Bronchial epithelial cell (primary cell): Measurements from ENCODE around the gene SORBS1. TPM values are rescaled to one million over a fixed set of nuclear protein-coding genes. Genes with fewer than 3 reads are reported as not detected.

Experiments
- DNase-seq: peaks from one replicate; pipeline ENCODE4 v3.0.0-alpha.2; 2010; ENCODE audit warnings: low read depth
- FAIRE-seq: peaks from 2 replicates; lab custom pipeline; 2011; peaks lifted over from hg19 to GRCh38; lab: Jason Lieb, UNC
- H3K27me3 ChIP-seq: 2 replicates; pipeline ENCODE4 v1.5.1; 2011; ENCODE audit warnings: low read length; ENCODE audit not compliant: control insufficient read depth, insufficient read depth
- H3K36me3 ChIP-seq: 2 replicates; pipeline ENCODE4 v1.5.1; 2011; ENCODE audit warnings: low read length; ENCODE audit not compliant: control insufficient read depth, insufficient read depth
- H3K4me3 ChIP-seq: 2 replicates; pipeline ENCODE4 v1.5.1; 2011; ENCODE audit warnings: mild to moderate bottlenecking, low read depth, low read length, control low read depth
- total RNA-seq: library from RNA; depleted of rRNA; stranded (reverse); fragments of >200 nt; gene quantifications from 2 replicates; pipeline ENCODE4 v1.2.1, GENCODE V29; 2014
- TF ChIP-seq, protein P1 (sequence below): IDR thresholded peaks from 2 replicates; pipeline ENCODE4 v1.5.1; 2011; ENCODE audit warnings: mild to moderate bottlenecking, moderate library complexity, low read length, control low read depth, inconsistent platforms; ENCODE audit not compliant: insufficient read depth, severe bottlenecking

Gene SORBS1
- total RNA-seq, 1 donor from 2014 or later: under 0.01 TPM

DNA sequence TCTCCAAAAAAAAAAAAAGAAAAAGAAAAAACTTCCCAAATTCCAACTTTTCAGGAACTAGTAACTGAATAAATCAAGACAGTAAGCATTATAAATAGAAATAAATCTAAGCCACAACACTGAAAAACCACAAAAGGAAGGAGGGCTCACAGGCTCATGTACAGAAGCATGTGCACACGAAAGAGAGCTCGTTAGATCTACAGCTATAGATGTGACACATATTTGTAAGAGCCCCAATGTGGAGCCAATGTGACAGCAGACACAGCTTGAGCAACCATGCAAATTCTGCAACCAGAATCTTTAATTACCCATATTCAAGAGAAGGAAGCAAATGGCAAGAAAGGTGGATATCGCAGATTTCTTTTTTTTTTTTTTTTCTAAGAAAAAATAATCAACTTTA, 94.7 kb downstream of the SORBS1 start:
- FAIRE-seq (no peak), DNase-seq (no peak)
- Histone ChIP-seq H3K27me3 (no peaks in the 10 kb centered on the region), H3K36me3 (no peaks in the 10 kb centered on the region), H3K4me3 (no peak overlapping the region)
- TF ChIP-seq, protein P1, sequence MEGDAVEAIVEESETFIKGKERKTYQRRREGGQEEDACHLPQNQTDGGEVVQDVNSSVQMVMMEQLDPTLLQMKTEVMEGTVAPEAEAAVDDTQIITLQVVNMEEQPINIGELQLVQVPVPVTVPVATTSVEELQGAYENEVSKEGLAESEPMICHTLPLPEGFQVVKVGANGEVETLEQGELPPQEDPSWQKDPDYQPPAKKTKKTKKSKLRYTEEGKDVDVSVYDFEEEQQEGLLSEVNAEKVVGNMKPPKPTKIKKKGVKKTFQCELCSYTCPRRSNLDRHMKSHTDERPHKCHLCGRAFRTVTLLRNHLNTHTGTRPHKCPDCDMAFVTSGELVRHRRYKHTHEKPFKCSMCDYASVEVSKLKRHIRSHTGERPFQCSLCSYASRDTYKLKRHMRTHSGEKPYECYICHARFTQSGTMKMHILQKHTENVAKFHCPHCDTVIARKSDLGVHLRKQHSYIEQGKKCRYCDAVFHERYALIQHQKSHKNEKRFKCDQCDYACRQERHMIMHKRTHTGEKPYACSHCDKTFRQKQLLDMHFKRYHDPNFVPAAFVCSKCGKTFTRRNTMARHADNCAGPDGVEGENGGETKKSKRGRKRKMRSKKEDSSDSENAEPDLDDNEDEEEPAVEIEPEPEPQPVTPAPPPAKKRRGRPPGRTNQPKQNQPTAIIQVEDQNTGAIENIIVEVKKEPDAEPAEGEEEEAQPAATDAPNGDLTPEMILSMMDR: no peak

DNA sequence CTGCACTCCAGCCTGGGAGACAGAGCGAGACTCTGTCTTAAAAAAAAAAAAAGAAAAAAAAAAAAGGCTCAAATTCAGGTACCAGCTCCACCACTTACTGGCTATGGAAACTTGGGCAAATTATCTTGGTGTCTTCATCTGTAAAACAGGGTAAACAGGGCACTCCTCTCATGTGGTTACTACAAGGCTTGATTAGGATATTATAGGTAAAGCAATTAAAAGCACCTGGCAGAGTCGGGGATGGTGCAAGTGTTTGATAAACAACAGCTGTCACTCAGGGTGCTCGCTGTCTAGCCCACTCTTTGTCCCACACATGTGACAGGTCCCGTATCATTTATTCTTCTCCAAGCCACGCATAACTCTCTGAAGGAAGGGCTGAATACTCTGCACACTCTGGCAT, 96.9 kb downstream of the SORBS1 start:
- no peak for FAIRE-seq
- DNase-seq: no peak
- Histone ChIP-seq H3K4me3 (no peak overlapping the region), H3K27me3 (peaks cover 1% of the 10 kb centered on the region), H3K36me3 (no peaks in the 10 kb centered on the region)
- TF ChIP-seq, protein P1: no peak

DNA sequence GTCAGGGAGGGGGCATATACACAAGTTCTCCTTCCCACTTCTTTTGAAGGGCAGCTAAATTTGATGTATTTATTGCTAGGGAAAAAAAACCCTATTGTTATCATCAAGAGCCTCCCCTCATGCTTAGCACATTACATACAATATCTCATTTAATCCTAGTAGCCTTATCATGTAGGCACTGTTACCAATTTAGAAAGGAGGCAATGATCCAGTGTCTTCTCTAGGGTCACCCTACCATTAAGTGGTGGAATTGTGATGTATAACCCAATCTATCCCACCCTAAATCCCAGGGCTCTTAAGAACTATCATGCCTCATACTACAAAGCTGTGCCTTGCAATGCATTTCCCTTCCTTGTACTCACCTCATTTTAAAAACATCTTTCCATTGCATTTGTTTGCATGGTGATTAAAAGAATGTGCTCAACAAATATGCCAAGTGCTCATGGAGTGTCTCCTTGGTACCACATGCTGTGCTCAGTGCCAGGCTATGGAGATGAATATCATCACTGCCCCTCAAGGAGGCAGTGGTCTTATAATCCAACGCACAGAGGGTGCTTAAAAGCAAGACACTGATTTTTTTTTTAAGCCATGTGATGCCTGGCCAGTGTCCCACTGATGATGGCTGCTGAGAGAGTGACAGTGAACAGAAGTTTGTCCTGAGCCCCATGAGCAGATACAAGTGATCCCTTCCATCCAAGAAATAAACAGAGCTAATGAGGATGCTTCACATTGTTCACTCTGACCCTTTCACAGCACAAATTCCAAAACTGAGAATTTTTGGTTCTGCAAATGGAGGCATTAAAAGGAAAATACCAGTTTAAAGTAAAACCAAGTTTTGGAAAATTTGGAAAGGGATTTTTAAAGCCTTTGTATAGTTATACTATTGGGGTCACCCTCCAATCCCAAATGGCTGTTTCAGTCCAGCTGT, 98.2 kb downstream of the SORBS1 start:
- DNase-seq (no peak), FAIRE-seq (peak; percentile 64)
- H3K27me3 ChIP-seq: peaks cover 1% of the 10 kb centered on the region
- TF ChIP-seq, protein P1: no peak
- no peaks in the 10 kb centered on the region for H3K36me3 ChIP-seq
- no peak overlapping the region for H3K4me3 ChIP-seq

DNA sequence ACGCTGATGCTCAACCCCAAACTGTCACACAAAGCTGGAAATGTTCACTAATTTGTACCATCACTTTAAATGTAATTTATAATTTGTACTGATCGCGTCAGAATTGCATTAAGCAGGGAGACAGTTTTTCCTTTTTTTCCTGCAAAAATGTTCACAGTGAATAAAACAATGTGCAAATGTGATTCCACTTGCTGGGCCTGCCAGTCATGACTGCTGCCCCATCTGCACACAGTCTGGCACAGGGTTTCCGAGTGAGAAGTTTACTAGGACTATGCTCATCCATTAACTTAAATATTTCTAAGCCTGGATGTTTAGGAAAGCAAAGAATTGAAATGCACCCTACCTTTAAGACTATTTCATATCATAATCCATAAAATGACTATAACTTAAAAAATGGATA, 99.6 kb downstream of the SORBS1 start:
- no peak for FAIRE-seq
- TF ChIP-seq, protein P1: no peak

DNA sequence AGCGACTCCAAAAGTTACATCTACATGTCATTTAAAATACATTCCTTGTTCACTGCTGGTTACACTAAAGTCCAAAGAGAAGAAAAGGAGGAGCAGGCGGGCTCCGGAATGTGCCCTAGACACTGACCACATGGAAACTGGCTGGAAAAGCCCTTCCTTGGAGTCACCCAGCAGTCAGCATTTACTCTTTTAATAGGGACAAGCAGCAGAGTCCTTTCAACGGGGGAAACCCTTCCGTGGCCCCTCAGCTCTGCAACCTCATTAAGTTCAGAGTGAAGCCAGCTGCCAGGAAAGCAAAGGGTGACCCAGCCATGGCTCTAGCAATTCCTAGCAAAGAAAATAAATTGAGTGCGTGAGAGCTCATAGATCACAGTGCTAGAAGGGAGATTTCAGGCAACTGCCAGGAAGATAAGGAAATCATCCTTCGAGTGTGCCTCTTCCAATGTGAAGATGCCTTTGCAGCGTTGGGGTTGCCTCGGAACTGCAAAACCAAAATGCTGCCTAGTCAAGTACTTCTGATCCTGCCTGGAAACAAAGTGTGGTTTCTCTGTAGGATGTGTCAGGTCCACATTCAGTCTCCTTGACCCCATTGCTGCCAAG, 101.6 kb downstream of the SORBS1 start:
- DNase-seq (no peak), FAIRE-seq (no peak)
- H3K27me3 ChIP-seq: peaks cover 1% of the 10 kb centered on the region
- no peak overlapping the region for H3K4me3 ChIP-seq
- TF ChIP-seq, protein P1: no peak
- H3K36me3 ChIP-seq: no peaks in the 10 kb centered on the region

More for the DNA sequence above, 99.6 kb downstream of the SORBS1 start:
- no peak for DNase-seq
- Histone ChIP-seq H3K36me3 (no peaks in the 10 kb centered on the region), H3K27me3 (peaks cover 1% of the 10 kb centered on the region), H3K4me3 (no peak overlapping the region)
